GM12891 (cell line): ENCODE measurements around the gene ATP2A1.
A peak's percentile ranks its signal among the peaks of the same experiment; 100 is the strongest.

ENCODE experiments used
- DNase-seq: peaks from one replicate; pipeline ENCODE4 v3.0.0; 2011; ENCODE audit warnings: low spot score; ENCODE audit not compliant: insufficient read length
- FAIRE-seq: peaks from 2 replicates; lab custom pipeline; 2011; peaks lifted over from hg19 to GRCh38; lab: Jason Lieb, UNC
- PAX5 ChIP-seq: IDR thresholded peaks from 2 replicates; pipeline ENCODE4 v1.6.1; 2011; ENCODE audit warnings: low read length, moderate library complexity, mild to moderate bottlenecking; ENCODE audit not compliant: insufficient read depth, severe bottlenecking
- POLR2A ChIP-seq: IDR thresholded peaks from 2 replicates; pipeline ENCODE4 v1.6.1; 2011; ENCODE audit warnings: low read depth, low read length, control low read depth
- POLR2AphosphoS5 ChIP-seq: IDR thresholded peaks from 2 replicates; pipeline ENCODE4 v1.6.1; 2011; ENCODE audit warnings: low read depth, low read length, control low read depth
- POU2F2 ChIP-seq: IDR thresholded peaks from 2 replicates; pipeline ENCODE4 v1.6.1; 2011; ENCODE audit warnings: low read depth, mild to moderate bottlenecking, control low read depth, low read length, moderate library complexity
- SPI1 ChIP-seq: IDR thresholded peaks from 2 replicates; pipeline ENCODE4 v1.6.1; 2011; ENCODE audit warnings: low read depth, low read length, control low read depth
- TAF1 ChIP-seq: IDR thresholded peaks from 2 replicates; pipeline ENCODE4 v1.6.1; 2011; ENCODE audit warnings: low read depth, low read length, control low read depth

Gene ATP2A1

DNA sequence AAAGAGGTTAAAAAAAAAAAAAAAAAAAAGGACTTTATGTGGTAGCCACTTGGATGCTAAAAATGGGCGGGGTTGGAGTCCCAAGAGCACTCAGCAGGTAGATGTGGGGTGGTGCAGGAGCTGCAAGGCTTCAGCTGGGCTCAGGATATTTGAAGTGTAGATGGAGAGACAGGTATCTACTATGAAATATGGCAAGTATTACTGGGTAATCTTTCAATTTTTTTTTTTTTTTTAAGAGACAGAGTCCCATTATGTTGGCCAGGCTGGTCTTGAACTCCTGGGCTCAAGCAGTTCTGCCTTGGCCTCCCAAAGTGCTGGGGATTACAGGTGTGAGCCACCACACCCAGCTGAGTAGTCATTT, 39.8 kb upstream of the ATP2A1 start:
- no peak for FAIRE-seq
- TF ChIP-seq TAF1 (no peak), SPI1 (no peak), POU2F2 (no peak), POLR2AphosphoS5 (no peak), PAX5 (no peak), POLR2A (peak; percentile 7; the same call in 1 of the 2 replicates)
- DNase-seq = no peak

DNA sequence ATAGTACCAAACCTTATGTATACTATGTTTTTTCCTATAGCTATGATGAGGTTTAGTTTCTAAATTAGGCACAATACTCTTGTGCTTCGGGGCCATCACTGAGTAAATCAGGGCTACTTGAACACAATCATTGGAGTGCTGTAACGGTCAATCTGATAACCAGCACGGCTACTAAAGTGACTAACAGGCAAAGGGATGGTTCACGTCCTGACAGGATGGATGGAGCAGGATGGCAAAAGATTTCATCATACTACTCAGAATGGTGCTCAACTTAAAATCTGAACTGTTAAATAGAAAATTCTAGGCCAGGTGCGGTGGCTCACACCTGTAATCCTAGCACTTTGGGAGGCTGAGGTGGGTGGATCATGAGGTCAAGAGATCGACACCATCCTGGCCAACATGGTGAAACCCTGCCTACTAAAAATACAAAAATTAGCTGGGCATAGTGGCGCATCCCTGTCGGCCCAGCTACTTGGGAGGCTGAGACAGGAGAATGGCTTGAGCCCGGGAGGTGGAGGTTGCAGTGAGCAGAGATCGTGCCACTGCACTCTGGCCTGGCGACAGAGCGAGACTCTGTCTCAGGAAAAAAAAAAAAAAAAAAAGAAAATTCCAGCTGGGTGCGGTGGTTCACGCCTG, 39.2 kb upstream of the ATP2A1 start:
- FAIRE-seq = no peak
- TF ChIP-seq POU2F2 (no peak), POLR2A (no peak), POLR2AphosphoS5 (peak; percentile 13; the same call in 1 of the 2 replicates), TAF1 (no peak), PAX5 (no peak), SPI1 (no peak)

DNA sequence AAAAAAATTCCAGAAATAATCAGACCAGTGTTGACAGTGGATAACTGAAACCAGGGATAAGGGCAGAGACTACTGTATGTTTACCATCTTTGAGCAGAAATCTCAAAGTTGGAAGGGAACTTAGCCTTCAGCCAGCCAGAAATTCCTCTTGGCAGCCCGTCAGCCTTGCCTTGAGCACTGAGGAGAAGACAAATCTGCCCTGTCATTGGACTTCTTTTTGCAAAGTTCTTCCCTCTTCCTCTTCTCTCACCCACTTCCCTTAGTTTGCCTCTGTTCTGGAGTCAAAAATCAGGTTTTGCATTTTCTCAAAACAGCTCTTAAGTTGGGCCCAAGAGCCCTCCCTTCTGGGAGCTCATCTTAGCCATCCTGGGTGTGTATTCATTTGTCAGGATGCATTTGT, 38.4 kb upstream of the ATP2A1 start:
- TF ChIP-seq POLR2A (peak; percentile 44; the same call in 1 of the 2 replicates), SPI1 (no peak)
- no peak for DNase-seq
- FAIRE-seq = no peak

More for the DNA sequence above, 39.2 kb upstream of the ATP2A1 start:
- DNase-seq = no peak

DNA sequence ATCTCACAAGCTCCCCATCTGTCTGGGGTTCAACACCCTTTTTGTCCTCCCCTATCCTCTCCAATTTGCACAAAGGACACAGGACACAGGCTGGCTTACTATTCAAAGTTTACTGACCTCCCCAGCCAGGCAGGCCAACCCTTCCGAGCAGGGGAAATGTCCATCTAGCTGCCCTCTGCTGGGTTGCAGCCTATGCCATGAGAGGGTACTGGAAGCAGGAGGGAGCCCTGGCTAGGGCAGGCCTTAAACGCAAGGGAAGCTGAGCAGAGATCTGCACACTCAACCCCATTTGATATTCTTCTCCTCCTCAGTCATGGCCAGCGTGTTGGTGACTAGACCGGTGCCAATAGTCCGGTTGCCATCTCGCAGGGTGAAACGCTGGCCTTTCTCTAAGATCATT, 35.6 kb upstream of the ATP2A1 start:
- no peak for FAIRE-seq
- TF ChIP-seq POLR2AphosphoS5 = peak; percentile 73; the same call in 1 of the 2 replicates
- TF ChIP-seq PAX5 = no peak
- TF ChIP-seq TAF1 = no peak
- TF ChIP-seq POLR2A = peak; percentile 60; the same call in 1 of the 2 replicates
- TF ChIP-seq SPI1 = no peak
- TF ChIP-seq POU2F2 = no peak

DNA sequence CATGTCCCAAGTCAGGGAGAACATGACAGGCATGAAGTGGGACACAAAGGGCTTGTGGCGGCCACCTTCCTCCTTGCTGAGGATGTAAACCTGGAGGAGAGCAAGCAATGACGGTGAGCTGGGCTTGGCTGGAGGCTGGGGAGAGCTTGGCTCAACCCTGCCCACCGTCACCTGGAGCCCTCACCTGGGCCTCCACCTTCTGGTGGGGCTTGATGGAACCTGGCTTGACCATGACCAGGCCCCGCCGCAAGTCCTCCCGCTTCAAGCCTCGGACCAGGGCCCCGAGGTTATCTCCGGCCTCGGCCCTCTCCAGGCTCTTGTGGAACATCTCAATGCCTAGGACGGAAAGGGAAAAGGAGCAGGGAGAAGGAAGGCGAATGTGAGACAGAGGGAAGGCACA, 34.5 kb upstream of the ATP2A1 start:
- no peak for DNase-seq
- TF ChIP-seq POLR2A (no peak), SPI1 (no peak), PAX5 (no peak), TAF1 (no peak)
- no peak for FAIRE-seq

More for the DNA sequence above, 35.6 kb upstream of the ATP2A1 start:
- no peak for DNase-seq

DNA sequence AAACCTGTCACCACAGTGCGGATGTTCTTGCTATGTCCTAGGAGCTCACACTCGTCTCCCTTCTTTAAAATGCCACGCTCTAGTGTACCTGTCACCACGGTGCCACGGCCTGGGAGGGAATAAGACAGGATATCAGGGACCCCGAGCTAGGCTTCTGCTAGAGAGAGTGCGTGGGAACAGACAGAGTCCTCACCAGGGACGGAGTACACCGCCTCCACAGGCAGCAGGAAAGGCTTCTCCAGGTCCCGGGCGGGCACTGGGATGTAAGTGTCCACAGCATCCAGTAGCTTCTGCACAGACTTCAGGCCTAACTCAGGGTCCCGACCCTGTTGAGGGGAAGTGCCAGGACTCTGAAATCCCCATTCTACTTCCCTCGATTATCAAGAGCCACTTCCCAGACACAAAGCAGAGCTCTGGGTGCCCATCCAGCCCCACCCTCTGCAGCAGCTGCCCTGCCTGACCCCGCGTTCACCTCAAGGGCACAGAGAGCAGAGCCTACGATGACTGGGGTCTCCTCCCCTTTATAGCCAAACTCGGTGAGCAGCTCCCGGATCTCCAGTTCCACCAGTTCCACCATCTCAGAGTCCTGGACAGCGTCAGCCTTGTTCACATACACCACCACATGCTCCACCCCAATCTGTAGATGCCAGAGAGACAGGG, 33.9 kb upstream of the ATP2A1 start:
- no peak for TF ChIP-seq SPI1
- no peak for TF ChIP-seq POLR2AphosphoS5
- TF ChIP-seq TAF1 = no peak
- no peak for TF ChIP-seq POLR2A
- TF ChIP-seq POU2F2 = no peak
- TF ChIP-seq PAX5 = no peak
- FAIRE-seq (no peak), DNase-seq (no peak)

DNA sequence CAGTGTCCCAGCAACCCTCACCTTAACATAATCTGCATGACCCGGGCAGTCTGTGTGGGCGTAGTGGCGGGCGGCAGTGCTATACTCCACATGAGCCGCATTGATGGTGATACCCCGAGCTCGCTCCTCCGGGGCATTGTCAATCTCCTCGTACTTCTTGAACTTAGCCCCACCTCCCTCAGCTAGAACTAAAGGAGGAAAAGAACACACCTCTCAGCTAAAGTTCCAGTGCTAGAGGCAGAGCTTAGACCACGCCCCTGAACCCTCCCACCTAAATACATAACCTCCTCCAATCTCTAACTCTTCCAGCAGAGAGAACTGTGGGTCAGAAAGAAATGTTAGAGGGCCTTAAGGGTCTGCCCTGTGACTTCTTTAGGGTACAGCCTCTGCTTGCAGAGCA, 33.0 kb upstream of the ATP2A1 start:
- FAIRE-seq (peak; percentile 31), DNase-seq (no peak)
- TF ChIP-seq TAF1 = no peak
- TF ChIP-seq PAX5 = no peak
- TF ChIP-seq POLR2A = 0 out of 2 replicates have a peak, but pooled peaks have one; percentile 22
- no peak for TF ChIP-seq SPI1
- no peak; the same call in 1 of the 2 replicates for TF ChIP-seq POU2F2
- no peak for TF ChIP-seq POLR2AphosphoS5

DNA sequence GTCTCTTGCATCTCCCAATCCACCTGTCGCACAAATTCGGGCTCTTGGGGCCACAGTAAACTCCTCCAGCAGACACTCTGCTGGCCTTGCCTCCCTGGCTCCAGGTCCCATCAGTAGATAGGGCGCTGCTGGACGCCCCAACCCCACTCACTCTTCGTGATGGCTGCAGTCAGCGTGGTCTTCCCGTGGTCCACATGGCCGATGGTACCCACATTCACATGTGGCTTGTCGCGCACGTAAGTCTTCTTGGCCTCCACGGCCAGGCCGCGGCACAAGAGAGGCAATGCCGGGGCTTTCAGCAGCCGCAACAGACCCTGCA, 32.6 kb upstream of the ATP2A1 start:
- no peak for DNase-seq
- TF ChIP-seq POU2F2 (no peak), TAF1 (no peak), POLR2AphosphoS5 (no peak), PAX5 (no peak), POLR2A (no peak), SPI1 (no peak)
- no peak for FAIRE-seq

DNA sequence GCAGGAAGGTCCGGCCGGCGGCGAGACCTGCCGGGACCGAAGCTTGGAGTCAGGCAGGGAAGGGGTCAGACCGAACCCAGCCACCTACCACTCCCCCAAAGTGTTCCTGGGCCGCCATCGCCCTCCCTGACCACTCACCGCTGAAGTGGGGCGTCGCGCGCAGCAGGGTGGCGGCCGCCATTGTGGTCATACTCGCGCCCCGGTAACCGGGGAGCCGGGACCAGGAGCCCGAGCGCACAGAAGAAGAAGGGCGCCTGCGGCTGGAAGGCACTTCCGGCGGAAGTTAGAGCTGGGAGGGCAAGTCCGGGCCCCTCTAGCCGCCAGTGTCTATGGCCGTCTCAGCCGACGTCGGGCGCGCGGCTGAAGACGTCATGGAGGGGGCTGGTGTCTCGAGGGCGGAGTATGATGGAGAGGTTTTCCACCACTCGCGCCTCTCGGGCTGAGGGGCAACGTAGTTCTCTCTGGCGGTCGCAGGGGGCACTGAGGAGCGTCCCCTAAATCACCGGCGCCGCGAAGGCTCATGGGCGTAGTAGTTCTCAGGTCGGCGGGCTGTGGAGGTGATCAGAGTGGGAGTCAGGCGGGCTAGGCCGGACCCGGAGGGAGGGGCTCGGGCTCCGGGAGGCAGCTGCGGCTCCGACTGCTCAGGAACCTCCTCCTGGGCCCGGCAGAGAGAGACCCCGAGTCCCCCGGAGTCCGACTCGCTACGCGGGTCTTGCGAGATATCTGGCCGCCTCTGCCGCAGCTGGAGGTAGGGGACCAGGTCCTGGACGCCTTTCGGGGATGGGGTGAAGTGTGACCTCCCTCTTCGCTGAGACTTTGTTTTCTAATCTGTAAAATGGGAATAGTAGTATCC, 32.0 kb upstream of the ATP2A1 start, which contains the start of gene TUFM:
Gene TUFM (minus strand): TSS at position 269 of the 853 bp plus-strand sequence. CDS start 79 bp downstream, at position 190.
- DNase-seq = peak; percentile 96
- TF ChIP-seq POLR2A (peak; percentile 77), POLR2AphosphoS5 (peak; percentile 71), TAF1 (peak; percentile 82), SPI1 (0 out of 2 replicates have a peak, but pooled peaks have one; percentile 40), POU2F2 (0 out of 2 replicates have a peak, but pooled peaks have one; percentile 9), PAX5 (peak; percentile 6)
- peak; percentile 100 for FAIRE-seq
